UCSD-AML1 (cell line): ENCODE results near the gene KANK2.
"Not testable (repeated sequence)": the region's sequence is repeated elsewhere in the genome, so short reads cannot be mapped to it uniquely, and the experiment has no call there.

Experiments used
- DNase-seq: peaks from one replicate; lab custom pipeline; 2025; ENCODE audit not compliant: unreplicated experiment; lab: John Stamatoyannopoulos, UW

The KANK2 gene

GRCh38 chr19:11175920-11176319, 21.4 kb downstream of the KANK2 start:
- no peak for DNase-seq

GRCh38 chr19:11174336-11174735, 23.0 kb downstream of the KANK2 start:
- no peak for DNase-seq

GRCh38 chr19:11173516-11174155, 23.7 kb downstream of the KANK2 start:
- DNase-seq: no peak

- DNase-seq: no peak
These were observed 24.8 kb downstream of the KANK2 start for GRCh38 chr19:11172576-11172975.

GRCh38 chr19:11171144-11171543, 26.2 kb downstream of the KANK2 start:
- no peak for DNase-seq

- no peak for DNase-seq
These were observed 27.3 kb downstream of the KANK2 start for GRCh38 chr19:11169896-11170678.

- no peak for DNase-seq
These were observed 28.8 kb downstream of the KANK2 start for GRCh38 chr19:11168568-11168967.

- DNase-seq: no peak
These were observed 30.8 kb downstream of the KANK2 start for GRCh38 chr19:11166281-11167142.

- DNase-seq: no peak
These were observed 31.8 kb downstream of the KANK2 start for GRCh38 chr19:11165486-11166030.

GRCh38 chr19:11164879-11165406, 32.4 kb downstream of the KANK2 start:
- DNase-seq: no peak

- no peak for DNase-seq
These were observed 33.0 kb downstream of the KANK2 start for GRCh38 chr19:11164296-11164695.

GRCh38 chr19:11160440-11160768, 36.9 kb downstream of the KANK2 start:
- not testable (repeated sequence) for DNase-seq

GRCh38 chr19:11159598-11160439, 37.5 kb downstream of the KANK2 start:
- no peak for DNase-seq

- peak; percentile 93 for DNase-seq
These were observed 41.8 kb downstream of the KANK2 start, which contains the start of gene SPC24 for GRCh38 chr19:11155373-11156120. TSS of gene SPC24 (minus strand) at chr19:11155782. CDS start at chr19:11155776, 6 bp downstream.

- DNase-seq: no peak
These were observed 42.7 kb downstream of the KANK2 start for GRCh38 chr19:11154683-11155047.

GRCh38 chr19:11152318-11153062, 44.9 kb downstream of the KANK2 start:
- DNase-seq: no peak

- no peak for DNase-seq
These were observed 46.2 kb downstream of the KANK2 start for GRCh38 chr19:11151181-11151580.

GRCh38 chr19:11148001-11148400, 49.3 kb downstream of the KANK2 start:
- no peak for DNase-seq

- DNase-seq: no peak
These were observed 51.8 kb downstream of the KANK2 start for GRCh38 chr19:11145536-11145924.
